GM12878 (cell line): ENCODE results near the gene LRP1. TPM values are rescaled to one million over a fixed set of nuclear protein-coding genes. Genes with fewer than 3 reads are reported as not detected.
A peak's percentile ranks its signal among the peaks of the same experiment; 100 is the strongest.

Experiments
- CBX5 ChIP-seq: sonication (generic); IDR thresholded peaks from 2 replicates; pipeline ENCODE4 v1.6.1; 2016; ENCODE audit warnings: low read depth, moderate library complexity, mild to moderate bottlenecking, inconsistent platforms
- DPF2 ChIP-seq: fragments of 450-650 bp; IDR thresholded peaks from 2 replicates; pipeline ENCODE4 v1.6.1; 2017; ENCODE audit warnings: mild to moderate bottlenecking
- E2F8 ChIP-seq: fragments of 450-650 bp; IDR thresholded peaks from 2 replicates; pipeline ENCODE4 v1.6.1; 2018; ENCODE audit warnings: mild to moderate bottlenecking, low read depth, moderate library complexity; ENCODE audit not compliant: partially characterized antibody
- EGR1 ChIP-seq, 2 experiments: IDR thresholded peaks; 1 replicate in 1 of 2; 2 replicates in 1 of 2; pipeline ENCODE4 v1.6.1; 2011 to 2012; ENCODE audit warnings: low read depth in 2 of 2, low read length in 2 of 2, borderline replicate concordance in 1 of 2, mild to moderate bottlenecking in 1 of 2, moderate library complexity in 1 of 2
- HDAC6 ChIP-seq: fragments of 200-600 bp; sonication (generic); IDR thresholded peaks from one replicate; pipeline ENCODE4 v1.8.0; 2017; ENCODE audit warnings: antibody characterized with exemption; ENCODE audit not compliant: unreplicated experiment
- IRF4 ChIP-seq: IDR thresholded peaks from 2 replicates; pipeline ENCODE4 v1.6.1; 2011; ENCODE audit warnings: low read depth, low read length
- MEF2B ChIP-seq: fragments of 450-650 bp; IDR thresholded peaks from 2 replicates; pipeline ENCODE4 v1.6.1; 2018; ENCODE audit warnings: mild to moderate bottlenecking, moderate library complexity; ENCODE audit not compliant: partially characterized antibody, poor library complexity, severe bottlenecking
- RAD21 ChIP-seq: IDR thresholded peaks from 2 replicates; pipeline ENCODE4 v1.6.1; 2011; ENCODE audit warnings: mild to moderate bottlenecking, low read depth, low read length, moderate library complexity; ENCODE audit not compliant: insufficient read depth
- SMC3 ChIP-seq: IDR thresholded peaks from 2 replicates; pipeline ENCODE4 v1.6.1; 2011; ENCODE audit warnings: low read length, improper control_type of control experiment, borderline replicate concordance
- SP1 ChIP-seq: IDR thresholded peaks from one replicate; pipeline ENCODE4 v1.6.1; 2011; ENCODE audit warnings: low read depth, low read length
- SPI1 ChIP-seq: IDR thresholded peaks from 2 replicates; pipeline ENCODE4 v1.6.1; 2011; ENCODE audit warnings: low read depth, mild to moderate bottlenecking, low read length, moderate library complexity, borderline replicate concordance; ENCODE audit not compliant: insufficient read depth
- YBX1 ChIP-seq: fragments of 450-650 bp; IDR thresholded peaks from 2 replicates; pipeline ENCODE4 v1.6.1; 2016; ENCODE audit warnings: antibody characterized with exemption
- YY1 ChIP-seq: IDR thresholded peaks from 2 replicates; pipeline ENCODE4 v1.6.1; 2011; ENCODE audit warnings: low read depth, mild to moderate bottlenecking, low read length
- ZNF207 ChIP-seq: fragments of 450-650 bp; IDR thresholded peaks from 2 replicates; pipeline ENCODE4 v1.6.1; 2014; ENCODE audit warnings: antibody characterized with exemption, mild to moderate bottlenecking, borderline replicate concordance
- polyA plus RNA-seq, 11 experiments: library from polyadenylated mRNA; depleted of rRNA in 4 of 11; unstranded in 6 of 11; stranded (reverse) in 5 of 11; fragments of >200 nt; fragmentation: Nextera tagmentation in 4 of 11; fragmentation: Illumina TruSeq in 1 of 11; extraction: Ambion mirVana in 4 of 11; extraction: Trizol in 1 of 11; gene quantifications; 1 replicate in 1 of 11; 2 replicates in 10 of 11; pipeline versions ENCODE4 v1.2.1 to v1.2.3, GENCODE V29; 2011 to 2016; ENCODE audit warnings: inconsistent platforms in 2 of 11, missing spikeins in 2 of 11, low read depth in 1 of 11
- total RNA-seq, 4 experiments: library from RNA; depleted of rRNA in 3 of 4; stranded (reverse); fragments of >200 nt in 3 of 4; fragmentation: Illumina TruSeq in 1 of 4; extraction: Trizol in 1 of 4; gene quantifications; 2 replicates each; pipeline versions ENCODE4 v1.2.1 to v1.2.3, GENCODE V29; 2013 to 2021
- TF ChIP-seq, protein P1 (sequence below): IDR thresholded peaks from 2 replicates; pipeline ENCODE4 v1.6.1; 2012; ENCODE audit warnings: low read depth, low read length, improper control_type of control experiment

LRP1 gene
- total and polyA plus RNA-seq, 10 of the 15 experiments (the other 5 are each of a cell fraction or from before 2014, with no cell fraction given), result under 0.01 to 1.1 (median 0.20) TPM; not detected in 2

- no peak for TF ChIP-seq IRF4
- TF ChIP-seq MEF2B, result no peak
- no peak for TF ChIP-seq E2F8
- no peak for TF ChIP-seq ZNF207
- no peak for TF ChIP-seq HDAC6
- TF ChIP-seq SMC3, result peak; percentile 68; the same call in 1 of the 2 replicates
- TF ChIP-seq YBX1, result no peak
- TF ChIP-seq DPF2, result no peak
- TF ChIP-seq EGR1 (IDR thresholded peaks at IDR 0.05; ENCODE audit: borderline replicate concordance in 1 of 2, low read depth in 2 of 2, low read length in 2 of 2), result no peak
- no peak for TF ChIP-seq SPI1
- TF ChIP-seq CBX5, result no peak
- peak; percentile 79 for TF ChIP-seq RAD21
- TF ChIP-seq, protein P1, sequence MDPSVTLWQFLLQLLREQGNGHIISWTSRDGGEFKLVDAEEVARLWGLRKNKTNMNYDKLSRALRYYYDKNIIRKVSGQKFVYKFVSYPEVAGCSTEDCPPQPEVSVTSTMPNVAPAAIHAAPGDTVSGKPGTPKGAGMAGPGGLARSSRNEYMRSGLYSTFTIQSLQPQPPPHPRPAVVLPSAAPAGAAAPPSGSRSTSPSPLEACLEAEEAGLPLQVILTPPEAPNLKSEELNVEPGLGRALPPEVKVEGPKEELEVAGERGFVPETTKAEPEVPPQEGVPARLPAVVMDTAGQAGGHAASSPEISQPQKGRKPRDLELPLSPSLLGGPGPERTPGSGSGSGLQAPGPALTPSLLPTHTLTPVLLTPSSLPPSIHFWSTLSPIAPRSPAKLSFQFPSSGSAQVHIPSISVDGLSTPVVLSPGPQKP, result no peak
- no peak for TF ChIP-seq SP1
- peak; percentile 52; the same call in 1 of the 2 replicates for TF ChIP-seq YY1
Observed at GRCh38 chr12:57124261-57124877, 3.9 kb upstream of the LRP1 start (continued).
